Activated CD8-positive, alpha-beta T cell treated with anti-CD3 and anti-CD28 coated beads for 36 hours (primary cell): ENCODE data around the gene OTOGL. TPM values are rescaled to one million over a fixed set of nuclear protein-coding genes. Genes with fewer than 3 reads are reported as not detected.

ENCODE experiments used
- ATAC-seq: fragments of 200-7000 bp; cut with Tn5 transposase; one replicate; pipeline ENCODE4 v1.10.0; 2021; ENCODE audit warnings: mild to moderate bottlenecking, moderate library complexity
- CTCF ChIA-PET: fragments of 350-600 bp; sonication (Branson Sonifier 250); formaldehyde crosslinking; loops from one replicate; lab custom pipeline; 2021; ENCODE audit warnings: antibody characterized with exemption; lab: Charles Lee
- POLR2A ChIA-PET: fragments of 350-600 bp; sonication (Branson Sonifier 250); formaldehyde crosslinking; loops from one replicate; lab custom pipeline; 2021; ENCODE audit warnings: antibody characterized with exemption; lab: Charles Lee
- DNase-seq: peaks from one replicate; pipeline ENCODE4 v3.0.0-alpha.2; 2020
- H3K27ac Mint-ChIP-seq: one replicate; pipeline ENCODE4 v1.8.0; 2021; ENCODE audit warnings: mild to moderate bottlenecking, mixed read lengths
- H3K27me3 Mint-ChIP-seq: one replicate; pipeline ENCODE4 v1.8.0; 2021; ENCODE audit warnings: mixed read lengths
- H3K36me3 Mint-ChIP-seq: one replicate; pipeline ENCODE4 v1.8.0; 2021; ENCODE audit warnings: low read depth, mixed read lengths
- H3K4me1 Mint-ChIP-seq: one replicate; pipeline ENCODE4 v1.8.0; 2021; ENCODE audit warnings: low read depth, mixed read lengths
- H3K4me3 Mint-ChIP-seq: one replicate; pipeline ENCODE4 v1.8.0; 2021; ENCODE audit warnings: mild to moderate bottlenecking, moderate library complexity, mixed read lengths
- H3K9me3 Mint-ChIP-seq: one replicate; pipeline ENCODE4 v1.8.0; 2021; ENCODE audit warnings: mixed read lengths
- intact Hi-C: fragments of 100-400 bp; cut with micrococcal nuclease; formaldehyde crosslinking; loops from one replicate; pipeline ENCODE4 v1.10.0; 2022
- total RNA-seq, 2 experiments: library from RNA; stranded (reverse); gene quantifications; one replicate each; pipeline ENCODE4 v1.2.3, GENCODE V29; 2021
- TF ChIP-seq, protein P1 (sequence below): fragments of 200-600 bp; IDR thresholded peaks from one replicate; pipeline ENCODE4 v1.8.0; 2022; ENCODE audit warnings: antibody characterized with exemption, mild to moderate bottlenecking

OTOGL gene
- total RNA-seq, 2 experiments from 2014 or later = not detected

GRCh38 chr12:80178846-80179245, 79.5 kb downstream of the OTOGL start:
- CTCF ChIA-PET = interaction anchor here (1.0 to 1.3 kb wide), 2 partner anchors 8 to 92 kb away, joined by 3 to 7 read pairs; no protein-coding TSS in a partner anchor
- peak; percentile 83 for ATAC-seq
- TF ChIP-seq, protein P1, sequence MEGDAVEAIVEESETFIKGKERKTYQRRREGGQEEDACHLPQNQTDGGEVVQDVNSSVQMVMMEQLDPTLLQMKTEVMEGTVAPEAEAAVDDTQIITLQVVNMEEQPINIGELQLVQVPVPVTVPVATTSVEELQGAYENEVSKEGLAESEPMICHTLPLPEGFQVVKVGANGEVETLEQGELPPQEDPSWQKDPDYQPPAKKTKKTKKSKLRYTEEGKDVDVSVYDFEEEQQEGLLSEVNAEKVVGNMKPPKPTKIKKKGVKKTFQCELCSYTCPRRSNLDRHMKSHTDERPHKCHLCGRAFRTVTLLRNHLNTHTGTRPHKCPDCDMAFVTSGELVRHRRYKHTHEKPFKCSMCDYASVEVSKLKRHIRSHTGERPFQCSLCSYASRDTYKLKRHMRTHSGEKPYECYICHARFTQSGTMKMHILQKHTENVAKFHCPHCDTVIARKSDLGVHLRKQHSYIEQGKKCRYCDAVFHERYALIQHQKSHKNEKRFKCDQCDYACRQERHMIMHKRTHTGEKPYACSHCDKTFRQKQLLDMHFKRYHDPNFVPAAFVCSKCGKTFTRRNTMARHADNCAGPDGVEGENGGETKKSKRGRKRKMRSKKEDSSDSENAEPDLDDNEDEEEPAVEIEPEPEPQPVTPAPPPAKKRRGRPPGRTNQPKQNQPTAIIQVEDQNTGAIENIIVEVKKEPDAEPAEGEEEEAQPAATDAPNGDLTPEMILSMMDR = no peak
- intact Hi-C loops = no loop called here
- POLR2A ChIA-PET = no interaction called here
- DNase-seq = peak; percentile 53
- H3K27me3 Mint-ChIP-seq = no peaks in the 10 kb centered on the region
- H3K36me3 Mint-ChIP-seq = no peaks in the 10 kb centered on the region
- peak overlapping the region; percentile 23 for H3K27ac Mint-ChIP-seq
- peaks cover 12% of the 10 kb centered on the region for H3K4me1 Mint-ChIP-seq
- H3K9me3 Mint-ChIP-seq = no peaks in the 10 kb centered on the region
- H3K4me3 Mint-ChIP-seq = no peak overlapping the region

- TF ChIP-seq, protein P1 = no peak
- CTCF ChIA-PET = no interaction called here
- H3K27ac Mint-ChIP-seq = no peak overlapping the region
- intact Hi-C loops = loop anchor here (10.0 kb wide), 1 partner anchor 249 kb away; the partner anchor contains the start of gene PPP1R12A
- POLR2A ChIA-PET = no interaction called here
- H3K27me3 Mint-ChIP-seq = peaks cover 2% of the 10 kb centered on the region
- H3K36me3 Mint-ChIP-seq = no peaks in the 10 kb centered on the region
- DNase-seq (no peak), ATAC-seq (no peak)
- H3K4me1 Mint-ChIP-seq = peaks cover 15% of the 10 kb centered on the region
- no peaks in the 10 kb centered on the region for H3K9me3 Mint-ChIP-seq
- no peak overlapping the region for H3K4me3 Mint-ChIP-seq
These were observed 84.6 kb downstream of the OTOGL start for GRCh38 chr12:80183939-80184338.

GRCh38 chr12:80184926-80185325, 85.6 kb downstream of the OTOGL start:
- H3K36me3 Mint-ChIP-seq = no peaks in the 10 kb centered on the region
- CTCF ChIA-PET = no interaction called here
- no peaks in the 10 kb centered on the region for H3K9me3 Mint-ChIP-seq
- H3K27me3 Mint-ChIP-seq = peaks cover 2% of the 10 kb centered on the region
- DNase-seq (no peak), ATAC-seq (no peak)
- no peak overlapping the region for H3K4me3 Mint-ChIP-seq
- TF ChIP-seq, protein P1 = no peak
- H3K27ac Mint-ChIP-seq = no peak overlapping the region
- POLR2A ChIA-PET = no interaction called here
- intact Hi-C loops = loop anchor here (5.0 to 10.0 kb wide), 2 partner anchors 250 to 298 kb away; partner anchors contain the start of gene PPP1R12A
- peaks cover 11% of the 10 kb centered on the region for H3K4me1 Mint-ChIP-seq

DNA sequence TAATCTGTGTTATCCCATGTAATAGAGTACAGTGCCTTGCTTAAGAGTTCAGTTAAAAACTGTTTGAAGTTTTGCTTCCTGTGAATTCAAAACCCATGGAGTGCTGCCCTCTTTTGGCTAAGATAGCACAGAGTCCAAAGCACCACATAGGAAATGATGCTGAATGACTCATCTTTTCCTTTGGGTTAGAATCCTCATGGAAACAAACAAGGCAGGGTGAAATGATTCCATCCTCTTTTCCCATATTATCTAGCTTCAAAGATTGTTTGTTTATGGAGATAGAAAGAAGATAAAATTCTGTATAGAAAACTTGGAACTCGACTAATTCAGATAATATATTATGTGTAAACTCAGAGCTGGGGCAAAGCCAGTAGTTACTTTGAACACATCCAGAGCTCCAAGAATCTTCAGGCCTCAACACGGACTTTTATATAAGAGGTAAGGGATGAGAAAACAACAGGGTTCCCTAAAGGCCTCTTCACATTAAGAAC, 87.4 kb downstream of the OTOGL start:
- POLR2A ChIA-PET = interaction anchor here (1.4 kb wide), 1 partner anchor 17 kb away, joined by 3 read pairs; no protein-coding TSS in a partner anchor
- DNase-seq = peak; percentile 49
- no peak overlapping the region for H3K4me3 Mint-ChIP-seq

More for the DNA sequence above, 87.4 kb downstream of the OTOGL start:
- H3K9me3 Mint-ChIP-seq = no peaks in the 10 kb centered on the region
- CTCF ChIA-PET = interaction anchor here (0.6 to 1.7 kb wide), 13 partner anchors 8 to 370 kb away, joined by 3 to 7 read pairs (median 4); no protein-coding TSS in a partner anchor
- H3K36me3 Mint-ChIP-seq = no peaks in the 10 kb centered on the region
- TF ChIP-seq, protein P1 = peak; percentile 70
- no peak overlapping the region for H3K27ac Mint-ChIP-seq
- ATAC-seq = peak; percentile 57
- peaks cover 4% of the 10 kb centered on the region for H3K27me3 Mint-ChIP-seq
- H3K4me1 Mint-ChIP-seq = peaks cover 11% of the 10 kb centered on the region
- intact Hi-C loops = loop anchor here (5.0 to 10.0 kb wide), 2 partner anchors 252 to 299 kb away; partner anchors contain the start of gene PPP1R12A
